ENCODE data around the gene TLR4.

The TLR4 gene

GRCh38 chr9:117704024-117704575 is at the start of gene TLR4:
Gene TLR4, plus strand, starts transcription at chr9:117704403. Its CDS starts 70 bp downstream, at chr9:117704473.
- DNase-seq (ENCODE audit: low spot score), result peak; percentile 85

GRCh38 chr9:117656002-117656401 is 48.2 kb upstream of the TLR4 start:
- peak; percentile 66 for DNase-seq (ENCODE audit: low spot score)

GRCh38 chr9:117662651-117663050 is 41.6 kb upstream of the TLR4 start:
- DNase-seq (ENCODE audit: low spot score), result no peak

GRCh38 chr9:117664419-117664818 is 39.8 kb upstream of the TLR4 start:
- DNase-seq (ENCODE audit: low spot score), result no peak

GRCh38 chr9:117665601-117666385 is 38.4 kb upstream of the TLR4 start:
- DNase-seq (ENCODE audit: low spot score), result no peak

GRCh38 chr9:117671468-117671867 is 32.7 kb upstream of the TLR4 start:
- DNase-seq (ENCODE audit: low spot score), result no peak

GRCh38 chr9:117672369-117672768 is 31.8 kb upstream of the TLR4 start:
- DNase-seq (ENCODE audit: low spot score), result no peak

GRCh38 chr9:117677572-117677971 is 26.6 kb upstream of the TLR4 start:
- no peak for DNase-seq (ENCODE audit: low spot score)

GRCh38 chr9:117678871-117679270 is 25.3 kb upstream of the TLR4 start:
- DNase-seq (ENCODE audit: low spot score), result no peak

GRCh38 chr9:117679416-117679815 is 24.8 kb upstream of the TLR4 start:
- DNase-seq (ENCODE audit: low spot score), result no peak

- DNase-seq (ENCODE audit: low spot score), result no peak
Observed at GRCh38 chr9:117681888-117682287, 22.3 kb upstream of the TLR4 start.

GRCh38 chr9:117682955-117683710 is 21.1 kb upstream of the TLR4 start:
- no peak for DNase-seq (ENCODE audit: low spot score)

- no peak for DNase-seq (ENCODE audit: low spot score)
Observed at GRCh38 chr9:117687532-117687931, 16.7 kb upstream of the TLR4 start.

- no peak for DNase-seq (ENCODE audit: low spot score)
Observed at GRCh38 chr9:117691367-117691766, 12.8 kb upstream of the TLR4 start.

GRCh38 chr9:117696154-117696553 is 8.0 kb upstream of the TLR4 start:
- no peak for DNase-seq (ENCODE audit: low spot score)

- DNase-seq (ENCODE audit: low spot score), result no peak
Observed at GRCh38 chr9:117697046-117697445, 7.2 kb upstream of the TLR4 start.

- DNase-seq (ENCODE audit: low spot score), result no peak
Observed at GRCh38 chr9:117703537-117703936, 666 bp upstream of the TLR4 start.

GRCh38 chr9:117704597-117704996 is 394 bp downstream of the TLR4 start:
- DNase-seq (ENCODE audit: low spot score), result no peak

- DNase-seq (ENCODE audit: low spot score), result no peak
Observed at GRCh38 chr9:117705386-117705785, 1.2 kb downstream of the TLR4 start.

GRCh38 chr9:117706421-117707116 is 2.4 kb downstream of the TLR4 start:
- DNase-seq (ENCODE audit: low spot score), result no peak

- DNase-seq (ENCODE audit: low spot score), result no peak
Observed at GRCh38 chr9:117707561-117707960, 3.4 kb downstream of the TLR4 start.

GRCh38 chr9:117709936-117710335 is 5.7 kb downstream of the TLR4 start:
- no peak for DNase-seq (ENCODE audit: low spot score)

All from Ammon's horn (tissue), 1 donor.